ENCODE measurements around the gene RSPH1.
A peak's percentile ranks its signal among the peaks of the same experiment; 100 is the strongest.

The RSPH1 gene

GRCh38 chr21:42530167-42530518 is 34.1 kb upstream of the RSPH1 start:
- peak; percentile 34 for DNase-seq

- peak; percentile 59 for DNase-seq
Measured at GRCh38 chr21:42527489-42528158, 31.6 kb upstream of the RSPH1 start.

- DNase-seq, result no peak
Measured at GRCh38 chr21:42527127-42527488, 31.1 kb upstream of the RSPH1 start.

- no peak for DNase-seq
Measured at GRCh38 chr21:42526379-42526727, 30.3 kb upstream of the RSPH1 start.

- no peak for DNase-seq
Measured at GRCh38 chr21:42525676-42526378, 29.8 kb upstream of the RSPH1 start.

GRCh38 chr21:42525029-42525581 is 29.1 kb upstream of the RSPH1 start:
- no peak for DNase-seq

GRCh38 chr21:42524341-42525028 is 28.5 kb upstream of the RSPH1 start:
- DNase-seq, result peak; percentile 27

- DNase-seq, result no peak
Measured at GRCh38 chr21:42523941-42524340, 27.9 kb upstream of the RSPH1 start.

GRCh38 chr21:42523211-42523610 is 27.2 kb upstream of the RSPH1 start:
- no peak for DNase-seq

- DNase-seq, result no peak
Measured at GRCh38 chr21:42522771-42523170, 26.7 kb upstream of the RSPH1 start.

GRCh38 chr21:42522271-42522670 is 26.2 kb upstream of the RSPH1 start:
- no peak for DNase-seq

GRCh38 chr21:42521805-42522204 is 25.8 kb upstream of the RSPH1 start:
- DNase-seq, result no peak

- no peak for DNase-seq
Measured at GRCh38 chr21:42521384-42521783, 25.4 kb upstream of the RSPH1 start.

- DNase-seq, result no peak
Measured at GRCh38 chr21:42520628-42521253, 24.7 kb upstream of the RSPH1 start.

GRCh38 chr21:42518626-42519025 is 22.6 kb upstream of the RSPH1 start:
- DNase-seq, result no peak

- no peak for DNase-seq
Measured at GRCh38 chr21:42518215-42518614, 22.2 kb upstream of the RSPH1 start.

GRCh38 chr21:42515708-42516502 is 19.9 kb upstream of the RSPH1 start:
- no peak for DNase-seq

GRCh38 chr21:42514883-42515228 is 18.8 kb upstream of the RSPH1 start:
- DNase-seq, result no peak

GRCh38 chr21:42513985-42514882 is 18.2 kb upstream of the RSPH1 start:
- peak; percentile 55 for DNase-seq

GRCh38 chr21:42513151-42513984 is 17.3 kb upstream of the RSPH1 start, which contains the start of gene SLC37A1:
Gene SLC37A1, plus strand, starts transcription at chr21:42513852. Its CDS starts 4,603 bp downstream, at chr21:42518455.
- no peak for DNase-seq
